ENCODE data around the gene YTHDF1. TPM values are rescaled to one million over a fixed set of nuclear protein-coding genes. Genes with fewer than 3 reads are reported as not detected.
"Not testable (repeated sequence)": the region's sequence is repeated elsewhere in the genome, so short reads cannot be mapped to it uniquely, and the experiment has no call there.

Gene YTHDF1
- total RNA-seq, 2 experiments from 2014 or later = 38.0 to 41.2 TPM

DNA sequence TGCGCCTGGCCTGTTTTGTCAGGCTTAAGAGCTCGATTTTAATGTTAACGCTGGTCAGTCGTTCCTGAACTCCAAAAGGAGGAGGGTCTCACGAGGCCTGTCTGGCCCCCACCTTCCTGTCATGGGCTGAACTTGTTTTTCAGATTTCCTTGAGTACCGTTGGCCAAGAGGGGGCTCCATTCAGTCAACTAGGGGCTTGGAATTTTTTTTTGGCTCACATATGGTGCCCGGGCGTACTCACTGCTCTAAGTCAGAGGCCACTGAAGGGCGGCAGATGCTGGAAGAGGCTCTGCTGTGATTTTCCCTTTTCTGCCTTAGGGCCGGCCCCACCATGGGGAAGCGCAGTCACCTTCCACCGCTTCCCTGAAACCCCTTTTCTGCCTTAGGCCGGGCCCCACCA lies 12.9 kb upstream of the YTHDF1 start:
- DNase-seq = no peak
- H3K9me3 Mint-ChIP-seq = no peaks in the 10 kb centered on the region
- H3K4me1 Mint-ChIP-seq = no peaks in the 10 kb centered on the region
- H3K27ac Mint-ChIP-seq = no peak overlapping the region
- H3K36me3 Mint-ChIP-seq = no peaks in the 10 kb centered on the region
- no peak overlapping the region for H3K4me3 Mint-ChIP-seq
- peaks cover 40% of the 10 kb centered on the region for H3K27me3 Mint-ChIP-seq
- POLR2A ChIA-PET = no interaction called here
- ATAC-seq (ENCODE audit: low read depth) = no peak

DNA sequence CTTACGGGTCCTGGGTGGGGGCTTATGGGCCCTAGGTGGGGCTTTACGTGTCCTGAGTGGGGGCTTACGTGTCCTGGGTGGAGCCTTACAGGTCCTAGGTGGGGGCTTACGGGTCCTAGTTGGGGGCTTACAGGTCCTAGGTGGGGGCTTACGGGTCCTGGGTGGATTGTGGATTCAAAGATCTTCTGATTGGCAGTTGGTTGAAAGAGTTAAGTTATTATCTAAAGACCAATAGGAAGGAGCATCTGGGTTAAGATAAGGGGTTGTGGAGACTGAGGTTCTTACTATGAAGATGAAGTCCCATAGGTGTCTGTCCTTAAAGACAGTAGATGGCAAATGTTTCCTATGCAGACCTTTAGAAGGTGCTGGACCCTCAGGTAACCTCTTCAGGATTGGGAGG lies 11.3 kb upstream of the YTHDF1 start:
- Mint-ChIP-seq H3K4me3 (no peak overlapping the region), H3K27me3 (peaks cover 33% of the 10 kb centered on the region), H3K4me1 (no peaks in the 10 kb centered on the region), H3K27ac (no peak overlapping the region), H3K9me3 (no peaks in the 10 kb centered on the region), H3K36me3 (no peaks in the 10 kb centered on the region)
- ATAC-seq (ENCODE audit: low read depth) (no peak), DNase-seq (no peak)
- POLR2A ChIA-PET = no interaction called here

DNA sequence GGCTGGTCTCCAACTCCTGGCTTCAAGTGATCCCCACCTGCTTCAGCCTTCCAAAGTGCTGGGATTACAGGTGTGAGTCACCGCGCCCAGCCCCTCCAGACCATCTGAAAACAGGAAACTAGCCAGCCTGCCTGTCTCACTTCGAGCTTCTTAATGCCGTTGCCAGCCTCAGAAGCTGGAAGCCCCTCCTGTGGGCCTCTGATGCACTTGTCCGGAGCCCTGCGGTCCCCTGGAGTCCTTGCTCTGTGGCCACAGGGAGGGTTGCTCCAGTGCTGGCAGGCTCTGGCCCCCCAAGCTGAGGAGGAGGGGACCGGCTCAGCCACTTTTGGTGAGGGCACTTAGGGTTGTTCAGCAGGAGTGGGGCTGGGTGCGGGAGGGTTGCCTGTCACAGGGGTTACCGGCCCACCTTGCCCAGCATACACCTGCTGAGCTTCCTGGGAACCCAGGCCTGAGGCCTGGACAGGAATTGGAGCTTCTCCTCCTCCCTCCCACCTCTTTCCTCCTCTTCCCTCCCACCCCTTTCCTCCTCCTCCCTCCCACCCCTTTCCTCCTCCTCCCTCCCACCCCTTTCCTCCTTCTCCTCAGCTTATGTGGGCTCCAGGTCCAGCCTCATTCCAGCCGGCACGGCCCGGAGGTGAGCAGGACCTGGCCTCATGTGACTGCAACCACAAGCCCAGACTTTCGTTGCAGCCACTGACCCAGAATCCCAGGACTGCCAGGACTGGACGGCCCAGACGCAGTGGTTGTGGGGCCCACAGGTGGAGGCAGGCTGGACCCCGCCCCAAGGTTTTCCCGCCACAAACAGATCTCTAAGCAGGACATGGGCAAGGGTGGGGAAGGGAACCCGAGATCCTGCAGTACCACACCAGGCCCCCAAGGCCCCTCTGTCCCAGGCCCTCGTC lies 10.4 kb upstream of the YTHDF1 start:
- Mint-ChIP-seq H3K4me3 (no peak overlapping the region), H3K27me3 (peaks cover 23% of the 10 kb centered on the region), H3K36me3 (no peaks in the 10 kb centered on the region), H3K9me3 (no peaks in the 10 kb centered on the region), H3K27ac (no peak overlapping the region), H3K4me1 (no peaks in the 10 kb centered on the region)
- POLR2A ChIA-PET = no interaction called here
- no peak for DNase-seq
- ATAC-seq (ENCODE audit: low read depth) = no peak

DNA sequence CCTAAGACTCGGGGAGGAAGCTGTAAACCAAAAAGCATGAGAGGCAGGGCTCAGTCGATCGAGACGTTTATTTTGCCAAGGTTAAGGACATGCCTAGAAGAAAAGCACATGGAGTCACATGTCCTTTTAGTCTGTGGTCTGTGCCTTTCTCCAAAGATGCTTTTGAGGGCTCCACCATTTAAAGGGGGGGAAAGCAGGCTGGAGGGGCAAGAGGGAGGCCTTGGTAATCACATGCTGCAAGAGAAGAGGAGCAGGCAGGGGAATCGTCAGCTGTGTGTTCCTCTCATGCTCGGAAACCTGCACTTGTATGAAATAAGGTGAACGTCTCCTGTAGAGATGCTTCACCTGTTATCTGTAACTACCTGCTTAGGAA lies 9.1 kb upstream of the YTHDF1 start:
- no peaks in the 10 kb centered on the region for H3K9me3 Mint-ChIP-seq
- H3K27ac Mint-ChIP-seq = no peak overlapping the region
- H3K36me3 Mint-ChIP-seq = no peaks in the 10 kb centered on the region
- no peak overlapping the region for H3K4me3 Mint-ChIP-seq
- POLR2A ChIA-PET = no interaction called here
- H3K27me3 Mint-ChIP-seq = peaks cover 16% of the 10 kb centered on the region
- H3K4me1 Mint-ChIP-seq = no peaks in the 10 kb centered on the region
- DNase-seq = no peak
- ATAC-seq (ENCODE audit: low read depth) = no peak

DNA sequence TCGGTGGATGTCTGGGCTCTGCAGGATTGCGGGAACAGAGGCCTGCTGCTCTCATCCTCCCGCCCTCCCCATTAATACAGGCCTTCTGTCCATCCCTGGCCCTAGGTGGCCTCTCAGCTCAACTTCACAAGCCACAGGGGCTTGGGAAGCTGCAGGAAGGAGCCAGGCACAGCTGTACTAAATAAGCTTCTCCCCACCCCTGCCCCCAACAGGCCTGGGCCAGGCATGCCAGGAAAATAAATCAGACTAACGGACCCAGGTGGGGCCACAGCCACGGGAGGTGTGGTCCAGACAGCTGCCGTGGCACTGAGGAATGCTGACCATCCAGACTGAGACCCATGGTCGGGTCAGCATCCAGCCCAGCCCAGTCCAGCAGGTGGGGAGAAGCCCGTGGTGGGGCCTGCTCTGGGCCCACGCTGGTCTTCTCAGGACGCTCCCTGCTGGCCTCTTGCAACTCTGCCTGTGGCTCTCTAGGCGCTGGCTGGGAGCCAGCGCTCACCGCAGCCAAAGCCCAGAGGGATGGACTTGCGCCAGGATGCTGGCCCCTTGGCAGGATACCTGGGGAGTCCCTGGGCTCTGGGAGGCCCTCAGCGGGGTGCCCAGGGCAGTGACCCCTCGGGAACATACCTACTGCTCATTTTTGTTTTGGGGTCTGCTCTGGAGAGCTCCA lies 8.6 kb upstream of the YTHDF1 start:
- H3K36me3 Mint-ChIP-seq = no peaks in the 10 kb centered on the region
- H3K4me3 Mint-ChIP-seq = no peak overlapping the region
- DNase-seq = no peak
- no peaks in the 10 kb centered on the region for H3K4me1 Mint-ChIP-seq
- no peaks in the 10 kb centered on the region for H3K9me3 Mint-ChIP-seq
- H3K27ac Mint-ChIP-seq = no peak overlapping the region
- peaks cover 13% of the 10 kb centered on the region for H3K27me3 Mint-ChIP-seq
- ATAC-seq (ENCODE audit: low read depth) = no peak
- POLR2A ChIA-PET = no interaction called here

DNA sequence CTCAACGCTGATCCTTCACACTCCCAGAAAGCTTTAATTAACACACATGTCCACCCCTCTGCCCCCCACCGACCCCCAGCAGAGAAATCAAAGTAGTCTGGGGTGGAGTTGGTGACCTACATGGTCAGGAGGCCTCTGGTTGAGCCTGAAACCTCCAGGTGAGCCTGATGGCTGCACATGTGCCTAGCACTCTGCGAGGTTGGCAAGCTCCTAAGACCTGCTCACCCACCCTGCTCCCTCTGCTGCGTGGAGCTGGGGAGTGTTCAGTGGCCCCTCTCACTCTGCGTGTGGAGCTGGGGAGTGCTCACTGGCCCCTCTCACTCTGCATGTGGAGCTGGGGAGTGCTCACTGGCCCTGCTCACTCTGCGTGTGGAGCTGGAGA lies 7.9 kb upstream of the YTHDF1 start:
- Mint-ChIP-seq H3K27ac (no peak overlapping the region), H3K4me1 (no peaks in the 10 kb centered on the region), H3K36me3 (no peaks in the 10 kb centered on the region), H3K4me3 (no peak overlapping the region), H3K27me3 (peaks cover 9% of the 10 kb centered on the region), H3K9me3 (no peaks in the 10 kb centered on the region)
- ATAC-seq (ENCODE audit: low read depth) = no peak
- POLR2A ChIA-PET = interaction anchor here (1.3 kb wide), 1 partner anchor 9 kb away, joined by 7 read pairs; no protein-coding TSS in a partner anchor
- DNase-seq = no peak

DNA sequence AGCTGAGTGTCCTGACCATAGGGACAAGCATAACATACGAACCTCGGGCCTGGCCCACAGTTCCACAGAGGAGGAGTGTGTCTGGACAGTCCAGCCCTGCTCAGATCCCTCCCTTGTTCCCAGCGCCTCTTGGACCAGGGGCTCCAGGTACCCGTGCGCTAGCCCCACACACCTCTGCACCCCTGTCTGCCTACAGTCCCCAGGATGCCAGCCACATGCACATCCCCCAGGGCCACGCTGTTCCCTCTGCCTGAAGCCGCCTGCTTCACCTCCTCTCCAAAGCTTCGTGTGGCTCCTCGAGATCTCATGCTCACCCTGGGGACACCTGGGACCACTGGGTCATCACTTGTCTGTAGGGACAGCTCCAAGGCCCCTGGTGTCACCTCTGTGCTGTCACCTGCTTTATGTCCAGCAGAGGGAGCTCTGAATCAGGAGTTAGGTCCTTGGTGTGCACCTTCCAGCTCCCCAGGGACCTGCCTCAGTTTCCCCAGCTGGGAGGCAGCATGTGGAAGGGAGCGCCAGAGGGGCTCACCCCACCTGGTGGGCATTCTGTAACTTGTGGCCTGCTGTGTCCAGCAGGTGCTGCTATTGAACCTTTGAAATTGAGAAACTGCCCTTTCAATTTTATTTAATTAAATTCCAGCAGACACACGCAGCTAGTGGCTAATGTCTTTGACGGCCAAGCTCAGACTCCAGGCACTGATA lies 7.3 kb upstream of the YTHDF1 start:
- no peak overlapping the region for H3K27ac Mint-ChIP-seq
- H3K36me3 Mint-ChIP-seq = no peaks in the 10 kb centered on the region
- H3K4me3 Mint-ChIP-seq = no peak overlapping the region
- H3K27me3 Mint-ChIP-seq = peaks cover 7% of the 10 kb centered on the region
- ATAC-seq (ENCODE audit: low read depth) = peak; percentile 62
- POLR2A ChIA-PET = interaction anchor here (1.3 kb wide), 1 partner anchor 8 kb away, joined by 7 read pairs; no protein-coding TSS in a partner anchor
- peak; percentile 56 for DNase-seq
- no peaks in the 10 kb centered on the region for H3K4me1 Mint-ChIP-seq
- H3K9me3 Mint-ChIP-seq = no peaks in the 10 kb centered on the region

DNA sequence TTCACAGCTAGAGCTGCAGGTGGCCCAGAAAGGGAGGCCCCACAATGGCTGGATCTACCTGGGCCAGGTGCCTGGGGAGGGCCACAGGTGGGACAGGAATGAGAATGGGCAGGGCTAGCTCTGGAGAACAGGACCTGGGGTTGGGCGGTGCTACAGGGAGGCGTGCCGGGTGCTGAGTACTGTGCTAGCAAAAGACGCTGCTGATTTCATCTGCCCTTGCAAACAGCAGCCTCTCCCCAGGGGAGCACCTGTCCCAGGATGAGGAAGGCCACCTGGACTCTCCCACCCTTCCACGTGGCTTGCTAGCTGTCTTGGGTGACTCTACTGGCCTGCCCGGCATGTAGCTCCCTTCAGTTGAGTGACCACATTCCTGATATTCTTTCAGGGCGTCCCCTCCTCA lies 6.6 kb upstream of the YTHDF1 start:
- ATAC-seq (ENCODE audit: low read depth) = no peak
- POLR2A ChIA-PET = interaction anchor here (1.3 kb wide), 1 partner anchor 8 kb away, joined by 7 read pairs; no protein-coding TSS in a partner anchor

DNA sequence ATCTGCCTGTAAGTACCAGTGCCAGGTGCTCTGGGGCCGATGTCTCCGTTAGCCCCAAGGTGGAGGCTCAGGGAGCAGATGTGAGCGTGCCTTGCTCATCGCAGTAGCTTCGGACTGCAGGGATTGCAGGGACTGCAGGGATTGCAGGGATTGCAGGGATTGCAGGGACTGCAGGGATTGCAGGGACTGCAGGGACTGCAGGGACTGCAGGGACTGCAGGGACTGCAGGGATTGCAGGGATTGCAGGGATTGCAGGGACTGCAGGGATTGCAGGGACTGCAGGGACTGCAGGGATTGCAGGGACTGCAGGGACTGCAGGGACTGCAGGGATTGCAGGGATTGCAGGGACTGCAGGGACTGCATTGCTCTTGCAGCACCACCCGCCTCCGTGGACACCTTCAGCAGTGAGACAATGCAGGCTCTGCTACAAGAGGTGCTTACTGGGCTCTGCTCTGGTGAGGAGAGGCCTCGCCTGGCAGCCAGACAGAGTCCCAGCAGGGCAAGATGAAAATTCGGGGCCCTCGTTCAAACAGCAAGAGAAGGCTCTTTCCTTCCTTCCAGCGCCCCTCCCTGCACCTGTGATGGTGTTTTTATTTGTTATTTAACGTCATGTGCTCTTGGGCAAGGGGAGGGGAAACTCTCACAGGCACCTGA lies 5.6 kb upstream of the YTHDF1 start:
- H3K27me3 Mint-ChIP-seq; H3K36me3 Mint-ChIP-seq; DNase-seq; H3K9me3 Mint-ChIP-seq; ATAC-seq (ENCODE audit: low read depth); H3K4me3 Mint-ChIP-seq; H3K27ac Mint-ChIP-seq; H3K4me1 Mint-ChIP-seq; POLR2A ChIA-PET: not testable (repeated sequence)

More for the DNA sequence above, 6.6 kb upstream of the YTHDF1 start:
- no peak for DNase-seq
- Mint-ChIP-seq H3K27me3 (peaks cover 4% of the 10 kb centered on the region), H3K4me3 (no peak overlapping the region), H3K9me3 (no peaks in the 10 kb centered on the region), H3K36me3 (no peaks in the 10 kb centered on the region), H3K27ac (no peak overlapping the region), H3K4me1 (no peaks in the 10 kb centered on the region)

DNA sequence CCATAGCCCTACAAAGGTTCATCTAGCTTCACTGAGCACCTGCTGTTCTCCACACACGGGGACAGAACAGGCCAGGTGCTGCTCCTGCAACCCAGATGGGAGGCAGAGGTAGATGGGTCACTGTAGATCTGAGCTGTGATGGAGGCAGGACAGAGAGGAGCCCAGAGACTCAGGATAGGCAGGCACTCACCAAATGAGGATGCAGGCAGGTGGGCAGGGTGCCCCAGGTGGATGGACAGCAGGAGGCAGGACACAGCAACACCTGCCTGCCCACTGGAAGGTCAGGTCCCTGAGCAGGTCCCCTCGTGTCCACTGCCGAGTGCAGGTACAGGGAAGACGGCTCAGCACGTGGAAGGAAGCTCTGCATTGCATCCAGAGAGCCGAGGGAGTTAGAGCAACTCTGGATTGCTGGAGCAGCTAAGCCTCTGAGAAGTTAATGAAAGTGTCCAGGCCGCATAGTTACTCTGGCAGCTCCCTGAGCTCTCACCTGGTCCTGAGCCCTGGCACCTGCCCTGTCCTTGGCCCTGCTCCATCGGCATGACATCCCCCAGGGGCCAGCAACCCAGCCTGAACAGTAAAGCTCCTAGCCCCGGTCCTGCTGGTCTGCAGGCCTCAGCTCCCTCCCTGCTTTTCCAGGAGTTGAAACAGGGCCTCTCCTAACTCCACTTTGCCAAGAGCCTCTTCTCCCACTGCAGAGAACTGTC lies 4.9 kb upstream of the YTHDF1 start:
- Mint-ChIP-seq H3K9me3 (no peaks in the 10 kb centered on the region), H3K27ac (no peak overlapping the region), H3K36me3 (no peaks in the 10 kb centered on the region), H3K27me3 (peaks cover 4% of the 10 kb centered on the region), H3K4me3 (no peak overlapping the region), H3K4me1 (peaks cover 5% of the 10 kb centered on the region)
- POLR2A ChIA-PET = no interaction called here
- no peak for DNase-seq
- no peak for ATAC-seq (ENCODE audit: low read depth)

DNA sequence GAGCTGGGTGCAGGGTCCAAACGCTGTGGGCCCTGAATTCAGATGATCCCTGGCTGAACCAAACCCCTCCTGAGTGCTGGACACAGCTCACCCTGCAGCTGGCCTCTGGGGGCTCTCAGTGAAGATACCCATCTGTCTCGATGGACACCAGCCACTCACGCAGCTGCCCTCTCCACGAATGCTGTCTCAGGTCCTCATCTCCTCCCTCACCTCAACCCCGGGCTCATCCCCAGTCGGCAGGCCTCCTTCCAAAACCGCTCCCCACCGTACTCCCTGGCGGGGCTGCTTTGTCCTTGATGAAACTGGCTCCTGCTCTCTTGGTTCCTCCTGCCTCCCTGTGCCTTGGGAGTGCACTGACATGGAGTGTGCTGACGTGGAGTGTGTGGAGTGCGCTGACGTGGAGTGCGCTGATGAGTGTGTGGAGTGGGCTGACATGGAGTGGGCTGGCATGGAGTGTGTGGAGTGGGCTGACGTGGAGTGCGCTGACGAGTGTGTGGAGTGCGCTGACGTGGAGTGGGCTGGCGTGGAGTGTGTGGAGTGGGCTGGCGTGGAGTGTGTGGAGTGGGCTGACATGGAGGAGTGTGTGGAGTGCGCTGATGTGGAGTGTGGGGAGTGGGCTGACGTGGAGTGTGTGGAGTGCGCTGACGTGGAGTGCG lies 4.1 kb upstream of the YTHDF1 start:
- no peaks in the 10 kb centered on the region for H3K9me3 Mint-ChIP-seq
- no peak overlapping the region for H3K4me3 Mint-ChIP-seq
- DNase-seq (no peak), ATAC-seq (ENCODE audit: low read depth) (no peak)
- H3K4me1 Mint-ChIP-seq = peaks cover 9% of the 10 kb centered on the region
- peaks cover 4% of the 10 kb centered on the region for H3K27me3 Mint-ChIP-seq
- H3K36me3 Mint-ChIP-seq = no peaks in the 10 kb centered on the region
- H3K27ac Mint-ChIP-seq = no peak overlapping the region
- POLR2A ChIA-PET = no interaction called here

DNA sequence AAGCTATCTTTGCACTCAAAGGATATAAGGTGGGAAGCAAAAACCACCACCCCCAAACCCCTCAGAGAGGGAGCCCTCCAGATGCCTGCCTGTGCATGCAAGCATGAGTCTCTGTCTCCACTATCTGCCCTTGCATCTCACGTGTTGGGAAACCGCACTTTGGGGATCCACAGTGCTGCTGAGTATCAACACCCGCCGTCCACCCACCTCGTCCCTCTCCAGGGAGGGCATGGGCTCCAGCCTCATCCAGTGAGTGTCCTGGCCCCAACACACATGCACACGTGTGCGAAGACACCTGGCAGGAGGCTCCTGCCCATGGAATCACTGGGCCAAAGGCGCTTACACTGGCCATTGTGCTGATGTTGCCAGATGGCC lies 3.5 kb upstream of the YTHDF1 start:
- POLR2A ChIA-PET = no interaction called here
- Mint-ChIP-seq H3K27me3 (peaks cover 4% of the 10 kb centered on the region), H3K9me3 (no peaks in the 10 kb centered on the region), H3K36me3 (peaks cover under 1% of the 10 kb centered on the region), H3K4me1 (peaks cover 13% of the 10 kb centered on the region), H3K4me3 (no peak overlapping the region), H3K27ac (no peak overlapping the region)
- no peak for ATAC-seq (ENCODE audit: low read depth)
- DNase-seq = no peak

Measured in activated naive CD8-positive, alpha-beta T cell treated with anti-CD3 and anti-CD28 coated beads, Interleukin-2, amount 10 ng/mL, durations not matched to agents 7 days and 5 days (primary cell).